GM21737 (cell line): ENCODE data around the gene USF2.

Experiments
- ATAC-seq: cut with Tn5 transposase; IDR thresholded peaks from one replicate; pipeline ENCODE4 v1.9.1; 2021; ENCODE audit warnings: mild to moderate bottlenecking, moderate library complexity; ENCODE audit not compliant: unreplicated experiment

The USF2 gene

GRCh38 chr19:35297922-35298321 lies 29.2 kb downstream of the USF2 start:
- ATAC-seq = no peak

GRCh38 chr19:35298561-35298972 lies 29.8 kb downstream of the USF2 start:
- ATAC-seq = no peak

- no peak for ATAC-seq
Observed at GRCh38 chr19:35299523-35300338, 31.0 kb downstream of the USF2 start.

GRCh38 chr19:35300339-35300649 lies 31.5 kb downstream of the USF2 start:
- no peak for ATAC-seq

- no peak for ATAC-seq
Observed at GRCh38 chr19:35301961-35302360, 33.2 kb downstream of the USF2 start.

GRCh38 chr19:35302446-35302845 lies 33.7 kb downstream of the USF2 start:
- ATAC-seq = no peak

- no peak for ATAC-seq
Observed at GRCh38 chr19:35303357-35303915, 34.7 kb downstream of the USF2 start.

- no peak for ATAC-seq
Observed at GRCh38 chr19:35304036-35304435, 35.3 kb downstream of the USF2 start.

- ATAC-seq = no peak
Observed at GRCh38 chr19:35305181-35305580, 36.4 kb downstream of the USF2 start.

GRCh38 chr19:35306473-35307246 lies 37.9 kb downstream of the USF2 start:
- no peak for ATAC-seq

GRCh38 chr19:35307931-35308330 lies 39.2 kb downstream of the USF2 start:
- no peak for ATAC-seq

- ATAC-seq = no peak
Observed at GRCh38 chr19:35308910-35309309, 40.1 kb downstream of the USF2 start.

- no peak for ATAC-seq
Observed at GRCh38 chr19:35309481-35310279, 40.9 kb downstream of the USF2 start.

GRCh38 chr19:35310331-35310730 lies 41.6 kb downstream of the USF2 start:
- ATAC-seq = no peak

- ATAC-seq = no peak
Observed at GRCh38 chr19:35310811-35311465, 42.2 kb downstream of the USF2 start.

GRCh38 chr19:35311901-35312665 lies 43.3 kb downstream of the USF2 start:
- no peak for ATAC-seq

GRCh38 chr19:35313587-35313986 lies 44.8 kb downstream of the USF2 start:
- no peak for ATAC-seq

GRCh38 chr19:35314031-35314430 lies 45.3 kb downstream of the USF2 start:
- ATAC-seq = no peak

GRCh38 chr19:35314858-35315470 lies 46.2 kb downstream of the USF2 start:
- no peak for ATAC-seq

GRCh38 chr19:35315883-35316282 lies 47.1 kb downstream of the USF2 start:
- ATAC-seq = no peak
